Inferior parietal cortex (tissue), 1 donor: Measurements from ENCODE around the gene RNGTT.

ENCODE experiments used
- DNase-seq: peaks from one replicate; pipeline ENCODE4 v3.0.0-alpha.2; 2016; ENCODE audit errors: extremely low spot score

RNGTT gene

DNA sequence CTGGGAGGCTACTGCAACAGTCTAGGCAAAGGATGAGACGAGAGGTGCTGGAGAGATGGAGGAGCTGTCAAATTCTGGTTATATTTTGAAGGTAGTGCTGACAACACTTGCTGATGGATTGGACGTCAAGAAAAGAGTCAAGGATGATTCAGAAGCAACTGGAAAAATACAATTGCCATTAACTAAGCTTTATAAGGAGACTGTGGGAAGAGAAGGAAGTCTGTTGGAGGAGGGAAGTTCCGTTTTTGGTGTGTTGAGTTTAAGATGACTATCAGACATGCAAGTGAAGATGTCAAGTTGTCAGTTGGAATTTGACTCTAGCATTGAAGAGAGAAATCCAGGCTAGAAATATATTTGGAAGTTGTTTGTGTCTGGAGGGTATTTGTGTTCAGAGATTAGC is 358.1 kb downstream of the RNGTT start:
- no peak for DNase-seq

DNA sequence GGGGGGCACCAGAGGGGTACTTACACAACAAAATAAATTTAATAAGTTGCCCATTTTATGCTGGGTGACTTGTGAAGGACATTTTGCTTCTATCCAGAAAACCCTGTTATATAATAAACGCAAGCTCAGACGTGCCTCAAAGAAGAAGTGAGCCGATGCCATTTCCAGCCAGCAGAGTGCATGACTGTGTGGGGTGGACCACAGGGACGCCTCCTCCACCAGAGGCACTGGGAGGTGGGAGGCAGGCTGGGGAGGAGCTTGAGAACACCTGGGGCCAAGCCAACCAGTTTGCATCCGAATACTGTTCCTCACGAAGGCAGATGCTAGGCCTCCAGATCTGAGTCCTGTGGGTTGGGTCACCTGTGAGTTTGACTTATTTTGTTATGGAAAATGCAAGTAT is 363.8 kb downstream of the RNGTT start:
- DNase-seq = no peak

DNA sequence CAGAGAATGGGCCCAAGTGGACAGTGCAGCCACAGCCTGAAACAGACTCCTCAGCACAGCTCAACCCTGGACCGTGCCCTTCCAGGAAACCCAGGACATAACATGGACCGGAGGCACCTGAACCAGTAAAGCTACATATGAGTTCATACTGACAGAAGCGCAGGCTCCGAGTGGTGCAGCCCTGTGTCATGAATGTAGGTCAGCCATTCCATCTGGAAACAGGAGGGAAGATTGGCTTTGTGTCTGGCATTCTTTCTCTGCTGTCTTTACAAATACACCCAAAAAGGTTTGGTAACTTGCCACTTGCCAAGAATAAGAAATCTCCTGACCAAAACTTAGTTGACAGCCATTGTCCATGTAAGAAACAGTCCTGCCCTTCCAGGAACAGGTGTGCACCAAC is 366.6 kb downstream of the RNGTT start:
- DNase-seq = no peak

DNA sequence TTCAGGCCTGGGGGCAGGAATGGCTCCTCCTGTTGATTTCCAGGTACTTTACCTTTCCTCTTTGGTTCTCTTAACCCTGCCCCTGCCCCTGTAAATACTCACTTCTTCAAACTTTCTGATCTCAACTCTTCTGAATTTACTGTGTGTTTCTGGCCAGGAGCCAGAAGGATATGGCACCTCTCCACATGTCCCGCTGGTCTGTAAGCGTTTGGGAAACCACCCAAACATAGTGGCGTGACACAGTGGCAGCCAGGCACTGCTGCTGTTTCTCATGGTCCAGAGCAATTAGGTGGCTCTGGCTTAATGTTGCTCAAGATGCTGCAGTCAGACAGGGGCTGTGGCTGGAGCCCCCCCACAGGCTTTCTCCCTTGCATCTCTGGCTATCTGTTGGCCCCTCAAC is 374.5 kb downstream of the RNGTT start:
- no peak for DNase-seq

DNA sequence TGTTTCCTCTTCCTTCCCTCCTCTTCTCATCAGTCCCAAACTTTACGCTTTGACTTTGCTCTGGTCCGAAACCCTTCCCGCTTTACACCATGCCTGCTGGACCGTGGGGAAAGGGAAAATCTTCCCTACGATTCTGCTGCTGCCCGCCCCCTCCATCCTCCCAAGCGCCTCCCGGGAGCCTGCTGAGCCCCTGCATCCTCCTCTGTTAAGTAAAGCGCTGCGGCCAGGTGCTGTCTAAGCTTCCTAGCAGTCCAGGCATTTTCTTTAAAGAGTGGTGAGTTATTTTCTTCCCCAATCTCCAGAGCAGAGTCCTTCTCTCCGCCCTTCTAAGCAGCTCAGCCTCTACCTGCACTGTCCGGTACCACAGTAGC is 376.3 kb downstream of the RNGTT start:
- DNase-seq = no peak

DNA sequence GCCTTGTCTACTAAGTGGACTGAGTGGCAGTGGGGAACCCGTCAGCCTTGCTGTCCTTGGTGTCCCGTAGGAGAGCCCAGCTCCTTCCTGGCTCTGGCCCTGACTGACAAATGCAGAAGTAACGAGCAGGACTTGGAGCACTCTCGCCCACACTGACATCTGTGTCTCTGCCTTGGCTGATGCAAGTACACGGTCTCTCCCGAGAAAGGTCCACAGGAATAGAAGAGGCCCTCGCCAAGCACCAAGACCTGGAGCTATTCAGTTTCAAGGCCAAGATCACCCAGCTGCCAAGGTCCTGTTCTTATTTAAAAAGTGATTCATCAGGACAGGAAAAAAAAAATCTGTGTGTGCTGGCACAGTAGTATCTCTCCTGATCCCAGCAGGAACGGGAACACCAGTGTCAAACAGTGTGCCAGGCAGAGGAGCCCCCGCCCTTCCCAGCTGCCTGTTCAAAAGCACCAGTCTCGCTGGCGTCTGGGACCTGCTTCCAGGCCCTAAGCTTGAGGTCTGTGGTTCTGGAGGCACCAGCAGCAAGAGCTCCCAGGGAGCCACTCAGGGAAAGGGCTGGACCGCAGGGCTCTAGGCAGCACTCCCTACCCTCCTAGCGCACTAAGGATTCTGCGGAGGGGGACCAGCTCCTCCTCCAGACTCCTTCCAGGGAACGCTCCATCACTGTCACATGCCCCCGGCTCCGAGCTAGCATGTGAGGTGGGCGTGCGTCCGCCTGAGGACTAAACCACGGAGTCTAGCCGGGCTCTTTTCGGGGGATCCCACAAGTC is 376.9 kb downstream of the RNGTT start:
- peak; percentile 30 for DNase-seq

DNA sequence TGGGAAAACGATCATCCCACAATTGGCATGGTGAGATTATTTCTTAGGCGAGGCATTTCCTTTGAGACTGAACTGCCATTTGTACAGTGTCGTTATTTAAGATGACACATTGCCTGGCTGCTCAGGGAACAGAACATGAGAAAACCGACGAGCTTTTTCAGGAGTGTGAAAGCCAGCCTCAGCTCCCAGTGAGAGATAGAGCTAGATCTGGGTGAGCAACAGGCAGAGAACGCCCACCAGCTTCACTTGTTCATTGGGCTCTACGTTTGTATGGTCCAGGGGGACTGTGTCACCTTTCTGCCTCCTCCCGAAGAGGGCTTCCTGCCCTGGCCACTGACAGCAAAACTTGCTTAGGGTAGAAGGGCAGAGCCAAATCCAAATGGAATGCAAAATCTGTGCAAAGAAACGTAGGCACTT is 378.1 kb downstream of the RNGTT start:
- no peak for DNase-seq

DNA sequence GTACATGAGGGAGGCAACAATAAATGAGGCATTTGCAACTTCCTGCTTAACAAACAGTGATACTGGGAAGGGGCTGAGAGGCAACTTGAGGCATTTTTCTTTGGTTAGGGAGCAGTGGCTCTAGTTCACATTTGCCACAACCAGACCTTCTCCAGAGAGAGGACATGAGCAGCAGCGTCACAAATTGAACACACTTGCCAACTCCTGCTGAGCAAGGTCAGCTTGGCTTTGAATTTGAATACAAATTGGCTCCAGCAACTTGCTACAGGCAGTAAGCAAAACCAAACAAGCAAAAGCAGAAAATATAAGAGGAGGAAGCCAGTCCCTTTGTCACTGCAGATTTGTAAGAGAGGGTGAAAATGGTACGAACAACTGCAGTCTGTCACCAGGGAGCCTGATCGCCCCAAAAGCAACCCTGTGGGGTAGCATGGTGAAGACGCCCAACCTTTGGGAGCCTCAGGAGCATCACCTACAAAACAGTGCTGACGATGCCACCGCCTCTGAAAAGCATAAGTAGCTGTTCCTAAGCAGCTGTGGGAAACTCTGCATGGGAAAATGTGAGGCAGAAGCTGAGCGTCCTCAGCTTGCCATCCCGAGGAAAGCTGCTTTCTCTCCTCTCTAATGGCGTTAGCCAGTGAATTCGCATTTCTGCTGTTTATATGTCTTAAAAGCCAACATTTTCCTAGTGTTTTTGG is 378.7 kb downstream of the RNGTT start:
- peak; percentile 55 for DNase-seq

DNA sequence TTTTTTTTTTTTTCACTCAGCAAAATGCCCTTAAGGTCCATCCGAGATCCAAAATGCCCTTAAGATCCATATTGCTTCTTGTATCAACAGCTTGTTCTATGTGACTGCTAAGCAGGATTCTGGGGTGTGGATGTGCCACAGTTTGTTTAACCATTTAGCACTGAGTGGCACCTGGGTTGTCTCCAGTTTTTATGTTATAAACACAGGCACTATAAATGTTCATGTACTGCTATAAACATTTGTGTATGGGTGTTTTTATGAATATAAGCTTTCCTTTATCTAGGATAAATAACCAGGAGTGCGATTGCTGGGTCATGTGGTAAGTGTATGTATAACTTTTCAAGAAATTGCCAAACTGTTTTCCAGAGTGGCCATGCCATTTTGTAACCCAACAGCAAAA is 386.0 kb downstream of the RNGTT start:
- no peak for DNase-seq

DNA sequence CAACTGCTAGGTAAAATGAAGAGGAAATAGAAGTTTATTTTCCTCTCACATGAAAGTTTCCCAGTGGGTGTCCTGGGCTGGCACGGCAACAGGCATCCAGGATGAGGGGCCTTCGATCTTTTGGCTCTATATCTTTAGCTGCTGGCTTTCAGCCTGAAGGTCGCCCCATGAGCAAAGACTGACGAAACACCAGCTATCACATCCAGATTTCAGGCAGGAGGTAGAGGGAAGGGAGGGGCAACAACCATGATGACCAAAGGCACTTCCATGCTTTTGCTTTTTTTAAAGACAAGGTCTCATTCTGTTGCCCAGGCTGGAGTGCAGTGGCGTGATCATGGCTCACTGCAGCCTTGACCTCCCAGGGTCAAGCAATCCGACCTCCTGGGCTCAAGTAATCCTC is 387.9 kb downstream of the RNGTT start:
- no peak for DNase-seq

DNA sequence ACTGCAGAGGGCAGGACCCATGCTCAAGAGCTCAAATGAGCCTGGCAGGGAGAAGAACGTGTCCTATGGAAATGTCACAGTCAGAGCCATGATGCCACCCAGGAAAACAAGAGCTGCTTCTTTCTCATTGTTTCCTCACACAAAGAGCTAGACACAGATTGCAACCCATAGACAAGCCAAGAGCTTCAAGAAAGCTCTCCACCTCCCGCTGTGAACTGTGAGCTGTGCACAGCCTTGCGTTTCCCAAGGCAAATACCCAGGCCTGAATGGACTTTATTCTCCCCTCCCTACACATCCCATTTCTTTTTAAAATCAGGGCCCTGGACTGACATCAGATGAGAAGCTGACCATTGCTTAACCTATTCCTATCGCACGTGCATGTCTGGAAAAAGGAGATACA is 388.8 kb downstream of the RNGTT start:
- no peak for DNase-seq

DNA sequence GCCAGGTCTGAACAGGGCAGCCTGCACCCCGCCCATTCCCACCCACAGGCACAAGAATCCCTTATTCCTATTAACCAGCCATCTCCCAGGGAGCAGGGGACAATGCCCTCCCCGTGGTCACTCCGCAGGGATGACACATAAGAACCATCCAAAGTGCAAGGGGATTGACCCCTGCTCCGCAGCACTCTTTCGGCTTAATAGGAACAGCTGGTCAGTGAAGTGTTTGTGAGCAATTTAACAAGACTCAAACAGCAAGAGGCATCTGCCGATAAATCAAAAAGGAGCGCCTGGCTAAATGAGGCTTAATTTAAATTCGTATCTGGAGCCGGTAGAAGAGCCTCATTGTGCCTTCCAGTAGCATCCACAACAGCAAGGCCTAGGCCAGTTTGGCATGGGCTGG is 389.4 kb downstream of the RNGTT start:
- DNase-seq = no peak

DNA sequence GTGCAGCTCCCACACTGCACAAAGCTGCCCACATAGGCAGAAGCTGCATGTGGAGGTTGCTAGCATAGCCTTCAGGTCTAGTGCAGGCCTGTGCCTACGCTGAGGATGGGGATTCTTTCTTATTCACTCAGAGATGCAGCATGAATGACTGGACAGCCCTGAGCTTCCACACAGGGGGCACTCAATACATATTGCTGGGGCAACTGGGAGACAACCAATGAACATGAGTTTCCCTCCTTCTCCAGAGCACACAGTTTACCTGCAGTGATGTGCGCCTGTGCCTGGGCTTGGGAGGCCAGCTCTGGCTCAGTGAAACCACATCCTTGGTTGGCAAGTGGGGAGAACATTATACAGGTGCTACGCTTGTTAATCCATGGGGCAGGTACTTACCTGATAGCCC is 389.9 kb downstream of the RNGTT start:
- no peak for DNase-seq

DNA sequence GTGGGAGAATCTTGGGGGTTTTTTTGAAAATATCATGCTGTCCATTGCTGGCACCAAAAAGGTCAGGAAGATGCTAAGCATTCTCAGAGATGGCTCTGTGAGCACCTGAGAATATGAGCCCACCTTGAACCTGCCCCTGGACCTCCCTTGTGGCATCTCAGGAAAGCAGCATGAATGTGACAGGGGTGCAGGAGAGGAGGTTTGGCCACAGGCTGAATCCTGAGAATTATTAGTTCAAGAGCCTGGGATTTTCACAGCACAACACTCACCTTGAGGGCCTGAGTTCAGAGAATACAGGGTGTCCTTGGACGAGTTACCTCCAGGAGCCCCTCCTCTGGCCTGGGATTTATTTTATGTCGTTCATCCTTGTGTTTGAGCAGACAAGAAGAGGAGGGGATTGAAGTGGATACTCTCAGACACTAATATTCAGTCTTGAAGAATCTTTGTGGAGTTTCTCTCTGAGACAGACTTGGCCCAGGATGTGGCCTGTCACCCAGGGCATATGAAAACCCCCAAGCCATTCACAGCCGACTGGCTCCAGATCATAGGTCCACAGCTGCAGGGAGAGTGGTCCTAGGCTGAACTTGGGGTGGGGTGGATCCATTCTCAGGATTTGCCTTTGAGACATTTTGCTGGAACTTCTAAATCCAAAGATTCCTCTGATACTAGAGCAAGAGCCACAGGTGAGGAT is 390.8 kb downstream of the RNGTT start:
- no peak for DNase-seq

DNA sequence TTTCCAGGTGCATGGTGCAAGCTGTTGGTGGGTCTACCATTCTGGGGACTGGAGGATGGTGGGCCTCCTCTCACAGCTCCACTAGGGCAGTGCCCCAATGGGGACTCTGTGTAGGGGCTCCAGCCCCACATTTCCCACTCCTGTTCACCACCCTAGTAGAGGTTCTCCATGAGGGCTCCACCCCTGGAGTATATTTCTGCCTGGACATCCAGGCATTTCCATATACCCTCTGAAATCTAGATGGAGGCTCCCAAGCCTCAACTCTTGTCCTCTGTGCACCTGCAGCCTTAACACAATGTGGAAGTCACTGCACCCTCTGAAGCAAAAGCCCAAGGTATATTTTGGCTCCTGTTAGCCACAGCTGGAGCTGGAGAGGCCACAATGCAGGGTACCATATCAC is 393.5 kb downstream of the RNGTT start:
- no peak for DNase-seq

DNA sequence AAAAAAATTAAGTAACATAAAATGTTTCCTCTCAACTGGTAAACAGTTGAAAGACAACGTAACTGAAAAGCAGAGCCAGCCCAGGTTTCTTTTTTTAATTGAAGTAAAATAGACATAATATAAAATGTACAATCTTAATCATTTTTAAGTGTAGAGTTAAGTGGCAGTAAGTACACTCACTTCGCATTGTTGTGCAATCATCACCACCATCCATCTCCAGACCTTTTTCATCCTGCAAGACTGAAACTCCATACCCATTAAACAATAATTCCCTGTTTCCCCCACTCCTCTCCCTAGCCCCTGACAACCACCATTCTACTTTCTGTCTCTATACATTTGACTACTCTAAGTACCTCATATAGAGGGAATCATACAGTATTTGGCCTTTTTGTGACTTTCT is 395.7 kb downstream of the RNGTT start:
- no peak for DNase-seq

DNA sequence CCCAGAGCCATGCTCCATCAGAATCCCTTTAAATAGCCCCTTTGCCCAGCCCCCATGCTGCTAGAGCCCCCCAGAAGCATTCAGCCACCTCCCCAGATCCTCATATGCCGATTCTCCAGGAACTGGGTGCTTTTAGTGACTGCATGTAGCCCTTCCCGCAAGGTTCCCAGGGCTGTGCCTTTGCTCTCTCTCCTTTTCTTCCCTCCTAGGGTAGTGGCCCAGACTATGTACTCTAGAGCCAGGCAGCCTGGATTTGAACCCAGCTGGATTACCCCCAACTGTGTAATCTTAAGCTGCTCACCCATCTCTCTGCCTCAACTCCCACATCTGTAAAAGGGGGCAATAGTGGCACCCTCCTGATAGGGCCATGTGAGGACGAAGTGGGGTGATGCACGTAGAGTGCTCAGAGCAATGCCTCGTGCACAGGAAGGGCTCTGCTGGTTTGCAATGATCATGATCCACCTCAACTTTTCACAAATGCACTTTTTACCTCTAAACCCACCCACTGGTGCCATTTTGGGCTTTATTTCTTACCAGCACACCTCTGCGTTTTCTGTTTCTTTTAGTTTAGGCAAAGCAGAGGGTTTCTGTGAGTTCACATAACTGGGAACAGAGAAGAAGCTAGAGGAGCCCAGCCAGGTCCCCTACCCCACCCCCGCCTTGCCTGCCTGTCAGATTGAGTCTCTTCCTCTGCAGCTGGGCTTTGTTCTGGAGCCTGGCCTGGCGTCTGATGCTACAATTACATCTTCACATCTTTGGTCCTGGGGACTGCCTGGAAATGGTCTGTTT is 396.5 kb downstream of the RNGTT start:
- DNase-seq = no peak

DNA sequence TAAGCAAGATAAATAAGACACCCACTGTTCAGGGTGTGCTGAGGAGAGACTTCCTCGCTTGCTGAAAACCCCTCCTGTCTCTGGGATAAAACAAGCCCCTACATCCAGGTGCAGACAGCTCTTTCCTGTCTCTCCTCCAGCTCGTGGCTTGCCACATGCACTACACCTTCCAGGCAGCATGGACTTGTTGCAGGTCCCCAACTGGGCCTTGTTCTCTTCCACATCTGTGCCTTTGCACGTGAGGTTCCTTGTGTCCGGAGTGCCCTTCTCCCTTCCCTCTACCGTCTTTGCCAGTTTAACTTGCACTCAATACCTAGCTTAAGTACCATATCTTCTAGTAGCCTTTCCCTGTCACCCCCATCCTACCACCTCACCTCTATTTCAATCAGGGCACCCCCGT is 397.6 kb downstream of the RNGTT start:
- no peak for DNase-seq

DNA sequence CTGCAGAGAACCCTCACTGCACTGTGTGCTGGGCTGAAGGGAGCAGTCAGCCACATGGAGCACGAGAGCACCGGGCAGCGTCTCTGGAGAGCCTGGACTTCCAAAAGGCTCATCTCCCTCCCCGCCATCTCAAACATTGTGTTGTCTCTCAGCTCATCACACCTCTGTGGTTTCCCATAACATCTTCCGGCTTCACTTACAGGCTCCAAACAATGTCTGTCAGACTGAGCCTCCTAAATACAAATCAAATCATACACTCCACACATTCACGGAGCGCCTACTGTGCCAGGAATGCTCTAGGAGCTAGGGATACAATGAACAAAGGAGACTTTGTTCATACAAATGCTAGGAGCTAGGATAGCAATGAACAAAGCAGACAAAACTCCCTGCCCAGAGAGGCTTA is 398.0 kb downstream of the RNGTT start:
- no peak for DNase-seq

DNA sequence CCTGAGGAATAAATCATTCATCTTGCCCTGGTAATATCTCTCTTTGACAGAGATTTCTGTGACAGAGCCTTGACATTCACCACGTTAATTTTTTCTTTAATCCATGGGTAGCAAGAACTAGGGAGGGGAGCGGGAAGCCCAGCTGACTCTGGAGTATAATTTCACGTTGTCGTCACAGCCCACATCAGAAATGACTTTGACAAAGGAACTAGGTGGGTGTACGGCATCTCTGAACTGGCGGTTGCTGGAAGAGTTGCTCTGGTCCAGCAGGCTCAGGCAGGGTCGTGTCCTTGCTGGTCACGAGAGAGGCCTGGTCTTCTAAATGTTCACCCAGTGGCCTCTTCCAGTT is 400.2 kb downstream of the RNGTT start:
- DNase-seq = no peak

DNA sequence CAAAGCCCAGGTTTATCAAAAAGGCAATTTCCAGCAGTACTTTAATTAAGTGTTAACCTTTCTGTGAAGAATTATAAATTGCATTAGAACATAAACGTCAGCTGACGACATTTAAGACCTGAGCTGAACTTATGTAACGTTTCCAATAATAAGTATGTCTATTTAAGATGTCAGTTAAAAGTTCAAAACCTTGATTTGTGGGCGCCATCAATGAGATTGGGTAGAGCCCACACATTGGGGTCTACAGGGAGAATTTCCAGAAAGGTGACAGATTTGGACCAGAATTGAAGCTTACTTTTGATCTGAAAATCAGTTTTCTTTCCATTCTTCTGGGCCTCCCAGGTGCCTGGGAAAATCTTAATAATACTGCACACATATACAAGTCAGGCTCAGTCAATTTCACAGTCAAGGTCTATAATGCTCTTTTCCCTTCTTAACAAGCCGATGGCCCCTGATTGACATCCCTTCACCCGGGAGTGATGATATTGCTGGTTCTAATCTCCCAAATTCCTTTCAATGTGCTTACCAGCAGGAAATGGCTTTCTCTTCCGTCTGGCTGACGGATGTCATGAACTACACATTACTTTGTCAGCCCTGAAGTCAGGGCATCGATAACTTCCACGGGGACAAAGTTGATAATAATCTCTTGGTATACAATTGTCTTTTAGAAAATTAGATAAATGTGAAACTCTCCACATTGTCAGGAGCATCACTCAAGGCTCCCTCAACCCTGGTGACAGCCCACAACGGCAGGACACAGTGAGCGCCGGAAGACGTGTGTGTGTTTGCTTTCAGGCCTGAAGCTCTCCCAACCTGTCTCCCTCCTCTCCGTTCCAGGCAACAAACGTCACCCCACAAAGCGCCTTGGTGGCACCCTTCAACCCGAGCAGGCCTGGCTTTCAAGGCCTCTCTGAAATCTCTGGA is 400.8 kb downstream of the RNGTT start:
- DNase-seq = no peak
